ENCODE measurements around the gene KRT4.

KRT4 gene

GRCh38 chr12:52839436-52840105 lies 25.7 kb upstream of the KRT4 start:
- TF ChIP-seq MAX (IDR thresholded peaks at IDR 0.05) (no peak), CREB1 (IDR thresholded peaks at IDR 0.05; ENCODE audit: low read depth) (no peak), USF1 (IDR thresholded peaks at IDR 0.05) (no peak), TAF1 (IDR thresholded peaks at IDR 0.05; ENCODE audit: low read depth) (no peak), REST (IDR thresholded peaks at IDR 0.05; ENCODE audit: low read depth) (no peak), TEAD4 (IDR thresholded peaks at IDR 0.05) (no peak), EGR1 (IDR thresholded peaks at IDR 0.05) (no peak), CEBPB (IDR thresholded peaks at IDR 0.05) (no peak), YY1 (IDR thresholded peaks at IDR 0.05; ENCODE audit: low read depth) (no peak), NFIC (IDR thresholded peaks at IDR 0.05) (no peak)

- TF ChIP-seq TEAD4 (IDR thresholded peaks at IDR 0.05) (no peak), TAF1 (IDR thresholded peaks at IDR 0.05; ENCODE audit: low read depth) (no peak), ZBTB7A (IDR thresholded peaks at IDR 0.05; ENCODE audit: low read depth) (no peak), USF1 (IDR thresholded peaks at IDR 0.05) (no peak), MAX (IDR thresholded peaks at IDR 0.05) (no peak), RAD21 (IDR thresholded peaks at IDR 0.05; ENCODE audit: low read depth) (no peak), CREB1 (IDR thresholded peaks at IDR 0.05; ENCODE audit: low read depth) (no peak), YY1 (IDR thresholded peaks at IDR 0.05; ENCODE audit: low read depth) (no peak), NFIC (IDR thresholded peaks at IDR 0.05) (no peak), EGR1 (IDR thresholded peaks at IDR 0.05) (no peak), FOXM1 (IDR thresholded peaks at IDR 0.05; ENCODE audit: borderline replicate concordance, low read depth) (no peak), EP300 (IDR thresholded peaks at IDR 0.05; ENCODE audit: borderline replicate concordance) (no peak), TCF12 (IDR thresholded peaks at IDR 0.05; ENCODE audit: low read depth) (no peak), CEBPB (IDR thresholded peaks at IDR 0.05) (no peak), REST (IDR thresholded peaks at IDR 0.05; ENCODE audit: low read depth) (no peak)
Measured at GRCh38 chr12:52838609-52839435, 24.9 kb upstream of the KRT4 start.

GRCh38 chr12:52837781-52838608 lies 24.1 kb upstream of the KRT4 start:
- TF ChIP-seq YY1 (IDR thresholded peaks at IDR 0.05; ENCODE audit: low read depth) (no peak), REST (IDR thresholded peaks at IDR 0.05; ENCODE audit: low read depth) (peak; percentile 63)

GRCh38 chr12:52837413-52837741 lies 23.5 kb upstream of the KRT4 start:
- TF ChIP-seq NFIC (IDR thresholded peaks at IDR 0.05) (no peak), MAX (IDR thresholded peaks at IDR 0.05) (no peak), FOXM1 (IDR thresholded peaks at IDR 0.05; ENCODE audit: borderline replicate concordance, low read depth) (no peak), ZBTB7A (IDR thresholded peaks at IDR 0.05; ENCODE audit: low read depth) (no peak), CREB1 (IDR thresholded peaks at IDR 0.05; ENCODE audit: low read depth) (no peak)

Data from Ishikawa (cell line).